Measurements from ENCODE around the gene IL6R.

- TF ChIP-seq CTCF (conservative IDR thresholded peaks at IDR 0.05; ENCODE audit: low read depth, low read length) (no peak), USF2 (IDR thresholded peaks at IDR 0.05; ENCODE audit: low read depth, low read length) (no peak), BHLHE40 (IDR thresholded peaks at IDR 0.05; ENCODE audit: low read depth, low read length) (no peak)
Observed at GRCh38 chr1:154441241-154441888, 36.2 kb downstream of the IL6R start.

All from IMR-90 (cell line).